NOMO-1 treated with DMSO at 0.1 percent for 48 hours (cell line): Measurements from ENCODE around the gene CASTOR2.
"Not testable (repeated sequence)": the region's sequence is repeated elsewhere in the genome, so short reads cannot be mapped to it uniquely, and the experiment has no call there.

Experiments
- DNase-seq: peaks from one replicate; lab custom pipeline; 2025; ENCODE audit not compliant: unreplicated experiment; lab: John Stamatoyannopoulos, UW

CASTOR2 gene

DNA sequence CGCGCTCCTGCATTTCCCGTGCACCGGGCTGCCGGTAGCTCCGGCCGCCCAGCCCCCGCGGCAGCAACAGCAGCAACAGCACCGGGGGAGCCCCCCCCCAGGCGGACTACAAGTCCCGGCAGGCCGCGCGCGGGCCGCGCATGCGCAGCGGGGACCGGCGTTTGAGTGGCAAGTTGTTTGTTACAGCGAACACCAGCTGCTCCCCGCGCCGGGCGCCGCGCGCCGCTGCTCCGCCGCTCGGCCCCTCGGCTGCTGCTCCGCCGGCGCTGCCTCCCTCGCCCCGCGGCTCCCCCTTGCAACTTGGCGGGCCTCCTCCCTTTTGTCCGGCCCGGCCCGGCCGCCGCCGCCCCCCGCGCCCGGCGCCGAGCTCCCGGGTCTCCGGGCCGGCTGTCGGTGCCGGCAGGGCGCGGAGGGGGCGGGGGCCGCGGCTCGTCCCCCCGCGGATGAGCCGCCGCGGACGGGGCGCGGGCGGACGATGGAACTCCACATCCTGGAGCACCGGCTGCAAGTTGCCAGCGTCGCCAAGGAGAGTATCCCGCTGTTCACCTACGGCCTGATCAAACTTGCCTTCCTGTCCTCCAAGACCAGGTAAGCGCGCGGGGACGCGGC lies at the start of gene CASTOR2:
TSS of gene CASTOR2 (plus strand) at position 195 of the 609 bp plus-strand sequence. CDS start at position 476, 281 bp downstream.
- DNase-seq, result peak; percentile 55

GRCh38 chr7:74922321-74922890 lies 42.1 kb upstream of the CASTOR2 start:
- DNase-seq, result not testable (repeated sequence)

GRCh38 chr7:74923644-74924043 lies 40.9 kb upstream of the CASTOR2 start:
- not testable (repeated sequence) for DNase-seq

DNA sequence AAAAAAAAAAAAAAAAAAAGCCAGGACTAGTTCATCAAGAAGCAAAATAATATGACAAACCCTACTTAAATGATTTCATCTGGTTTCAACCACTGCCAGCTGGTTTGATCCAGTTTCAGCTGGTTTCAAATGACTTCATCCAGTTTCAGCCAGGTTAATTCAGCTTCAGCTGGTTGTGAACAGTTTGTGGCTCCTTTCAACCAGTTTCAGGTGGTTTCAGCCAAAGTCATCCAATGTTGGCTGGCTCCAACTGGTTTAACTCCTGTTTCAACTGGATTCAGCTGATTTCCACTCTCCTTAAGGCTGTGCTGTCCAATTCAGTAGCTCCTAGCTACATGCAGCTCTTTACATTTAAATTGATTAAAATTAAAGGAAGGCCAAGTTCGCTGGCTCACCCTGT lies 37.5 kb upstream of the CASTOR2 start:
- not testable (repeated sequence) for DNase-seq

DNA sequence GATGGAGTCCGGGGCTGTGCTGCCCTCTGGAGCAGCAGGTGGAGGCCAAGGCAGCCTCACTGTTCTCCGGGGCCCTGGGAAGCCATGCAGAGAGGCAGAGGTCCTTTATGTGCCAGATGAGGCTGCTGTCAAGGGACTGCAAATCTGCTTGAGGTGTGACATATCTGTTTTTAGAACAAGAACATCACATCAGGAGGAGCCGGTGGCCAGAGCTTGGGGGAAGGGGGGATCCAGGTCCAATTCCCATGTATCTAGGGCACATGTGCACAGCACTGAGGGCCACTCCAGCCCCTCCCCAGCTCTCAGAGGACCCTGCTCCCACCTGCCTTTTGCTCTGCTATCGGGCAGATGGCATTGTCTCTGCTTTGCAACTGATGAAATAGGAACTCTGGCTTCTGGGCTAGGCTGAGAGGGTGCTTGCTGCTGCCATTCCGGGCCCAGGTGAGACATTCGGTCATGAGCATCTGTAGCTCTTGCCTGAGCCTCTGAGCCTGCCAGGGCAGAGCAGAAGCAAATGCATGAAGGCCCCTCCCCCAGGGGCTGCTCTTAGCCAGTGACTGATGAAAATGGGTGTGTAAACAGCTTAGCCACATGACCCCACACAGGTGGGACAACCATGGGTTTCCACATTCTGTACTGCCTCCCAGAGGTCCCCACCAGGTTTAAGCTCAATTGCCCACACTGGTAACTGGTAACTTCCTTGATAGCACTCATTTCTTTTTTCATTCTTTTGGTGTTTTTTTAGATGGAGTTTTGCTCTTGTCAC lies 32.8 kb upstream of the CASTOR2 start:
- not testable (repeated sequence) for DNase-seq

DNA sequence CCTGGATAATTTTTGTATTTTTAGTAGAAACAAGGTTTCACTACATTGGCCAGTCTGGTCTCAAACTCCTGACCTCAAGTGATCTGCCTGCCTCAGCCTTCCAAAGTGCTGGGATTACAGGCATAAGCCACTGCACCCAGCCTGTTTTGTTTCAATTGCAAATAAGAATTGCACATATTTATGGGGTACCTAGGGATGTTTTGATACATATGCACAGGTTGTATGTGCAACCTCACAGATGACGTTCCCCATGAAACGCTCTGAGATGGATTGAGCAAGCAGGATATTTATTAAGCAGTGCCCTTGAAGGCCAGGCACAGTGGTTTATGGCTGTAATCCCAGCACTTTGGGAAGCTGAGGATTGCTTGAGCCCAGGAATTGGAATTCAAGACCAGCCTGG lies 25.1 kb upstream of the CASTOR2 start:
- DNase-seq, result not testable (repeated sequence)

- DNase-seq, result not testable (repeated sequence)
Observed at GRCh38 chr7:74941302-74942069, 23.0 kb upstream of the CASTOR2 start.

- DNase-seq, result not testable (repeated sequence)
Observed at GRCh38 chr7:74943923-74944322, 20.6 kb upstream of the CASTOR2 start.

DNA sequence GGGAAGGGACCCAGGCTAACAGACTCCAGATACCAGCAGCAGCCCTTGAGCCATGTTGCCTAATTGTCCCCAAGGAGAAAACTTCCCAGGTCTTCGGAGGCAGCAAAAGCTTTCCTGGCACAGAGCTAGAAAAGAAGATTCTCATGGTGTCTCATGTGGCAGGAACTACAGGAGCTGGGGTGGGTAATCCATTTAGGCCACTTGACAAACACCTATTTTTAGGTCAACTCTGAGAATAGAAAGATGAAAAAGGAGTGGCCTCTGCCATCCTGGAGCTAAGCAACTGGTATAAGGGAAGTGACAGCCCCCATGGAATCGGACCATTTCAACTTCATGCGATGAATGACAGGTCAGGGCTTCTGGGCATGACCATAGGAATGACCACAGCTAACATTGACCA lies 16.8 kb upstream of the CASTOR2 start:
- not testable (repeated sequence) for DNase-seq

- DNase-seq, result not testable (repeated sequence)
Observed at GRCh38 chr7:74953774-74954173, 10.7 kb upstream of the CASTOR2 start.

- not testable (repeated sequence) for DNase-seq
Observed at GRCh38 chr7:74958328-74958727, 6.2 kb upstream of the CASTOR2 start.

GRCh38 chr7:74963704-74964510 lies 598 bp upstream of the CASTOR2 start:
- not testable (repeated sequence) for DNase-seq

GRCh38 chr7:74966208-74966854 lies 1.8 kb downstream of the CASTOR2 start:
- DNase-seq, result not testable (repeated sequence)

GRCh38 chr7:74966909-74967308 lies 2.4 kb downstream of the CASTOR2 start:
- not testable (repeated sequence) for DNase-seq

- not testable (repeated sequence) for DNase-seq
Observed at GRCh38 chr7:74971431-74971830, 6.9 kb downstream of the CASTOR2 start.

- not testable (repeated sequence) for DNase-seq
Observed at GRCh38 chr7:74972377-74972776, 7.9 kb downstream of the CASTOR2 start.

DNA sequence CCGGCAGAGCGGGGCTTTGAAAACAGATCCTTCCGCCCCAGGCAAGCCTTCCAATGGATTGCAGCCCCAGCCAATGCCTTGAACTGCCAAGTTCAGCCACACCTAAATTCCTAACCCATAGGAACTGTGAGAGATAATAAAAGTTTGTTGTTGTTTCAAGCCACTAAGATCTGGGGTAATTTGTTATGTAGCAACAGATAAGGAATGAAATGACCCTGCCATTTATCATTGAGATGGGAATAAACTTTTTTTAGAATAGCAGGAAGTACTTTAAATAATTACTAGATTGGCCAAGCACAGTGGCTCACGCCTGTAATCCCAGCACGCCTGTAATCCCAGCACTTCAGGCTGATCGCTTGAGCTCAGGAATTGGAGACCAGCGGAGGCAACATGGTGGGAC lies 11.5 kb downstream of the CASTOR2 start:
- not testable (repeated sequence) for DNase-seq

DNA sequence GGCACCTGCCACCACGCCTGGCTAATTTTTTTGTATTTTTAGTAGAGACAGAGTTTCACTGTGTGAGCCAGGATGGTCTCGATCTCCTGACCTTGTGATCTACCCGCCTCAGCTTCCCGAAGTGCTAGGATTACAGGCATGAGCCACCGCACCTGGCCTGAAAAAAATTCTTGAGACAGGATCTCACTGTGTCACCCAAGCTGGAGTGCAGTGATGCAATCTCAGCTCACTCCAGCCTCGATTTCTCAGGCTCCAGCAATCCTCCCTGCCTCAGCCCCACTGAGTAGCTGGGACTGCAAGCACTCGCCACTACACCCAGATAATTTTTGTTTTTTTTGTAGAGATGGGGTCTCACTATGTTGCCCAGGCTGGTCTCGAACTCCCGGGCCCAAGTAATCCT lies 13.0 kb downstream of the CASTOR2 start:
- DNase-seq, result not testable (repeated sequence)

GRCh38 chr7:74988436-74988835 lies 23.9 kb downstream of the CASTOR2 start:
- not testable (repeated sequence) for DNase-seq

GRCh38 chr7:74993121-74993520 lies 28.6 kb downstream of the CASTOR2 start:
- DNase-seq, result no peak
